Measurements from ENCODE around the gene SPATA4. TPM values are rescaled to one million over a fixed set of nuclear protein-coding genes. Genes with fewer than 3 reads are reported as not detected.
A peak's percentile ranks its signal among the peaks of the same experiment; 100 is the strongest.

SPATA4 gene
- total and polyA plus RNA-seq, 9 of the 15 experiments (the other 6 are each of a cell fraction or from before 2014, with no cell fraction given): not detected

DNA sequence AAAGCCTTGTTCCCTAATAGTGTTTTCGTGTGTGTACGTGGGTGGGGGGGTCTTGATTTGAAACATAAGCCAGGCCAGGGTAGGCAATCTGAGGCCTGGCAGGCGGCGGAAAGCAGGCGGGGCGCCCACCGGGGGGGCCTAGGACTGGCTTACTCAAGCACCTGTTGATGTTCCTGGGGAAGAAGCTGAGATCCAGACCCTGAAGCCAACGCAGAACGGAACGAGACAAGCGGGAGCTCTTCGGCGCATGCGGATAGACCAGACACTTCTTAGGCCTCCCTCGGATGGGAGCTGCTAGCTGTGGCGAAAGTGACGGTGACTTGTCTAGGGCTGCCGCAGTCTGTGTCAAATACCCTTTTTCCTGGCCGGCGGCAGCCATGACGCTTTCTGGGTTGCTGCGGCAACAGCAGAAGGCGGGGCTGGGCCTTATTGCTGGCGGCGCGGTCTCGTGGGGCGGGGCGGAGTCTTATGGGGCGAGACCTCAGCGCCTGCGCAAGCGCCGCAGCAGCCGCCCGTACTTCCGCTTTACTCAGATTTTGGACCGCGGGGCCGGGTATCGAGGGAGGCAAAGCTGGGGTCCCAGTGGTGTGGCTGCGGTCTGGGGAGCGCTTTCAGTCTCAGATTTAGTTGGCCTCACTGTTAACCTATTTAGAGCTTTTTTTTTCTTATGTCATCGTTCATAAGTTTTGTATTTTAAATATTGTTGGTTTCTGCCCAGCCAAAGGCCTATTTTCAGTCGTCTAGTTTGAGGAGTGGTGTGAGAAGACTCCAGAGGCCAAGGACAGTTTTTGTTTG lies at the start of gene SPATA4 (continued):
- TF ChIP-seq TAF7 (tag; IDR thresholded peaks at IDR 0.05) (peak; percentile 59; the same call in 1 of the 2 replicates), MAZ (CRISPR knock-in tag; conservative IDR thresholded peaks at IDR 0.05 in 1 of 2, IDR thresholded peaks at IDR 0.05 in 1 of 2) (peak in 1 of 2 experiments; percentile 68; a peak in 2 of 4 replicates), PHF8 (IDR thresholded peaks at IDR 0.05; ENCODE audit: borderline replicate concordance, low read length) (peak; percentile 61; the same call in 1 of the 2 replicates), SUPT5H (IDR thresholded peaks at IDR 0.05) (peak; percentile 64), PHF21A (IDR thresholded peaks at IDR 0.05; ENCODE audit: borderline replicate concordance, low read depth) (no peak), ZNF316 (IDR thresholded peaks at IDR 0.05) (no peak), BMI1 (IDR thresholded peaks at IDR 0.05; ENCODE audit: low read length) (peak; percentile 79), ZNF785 (CRISPR knock-in tag; IDR thresholded peaks at IDR 0.05) (no peak)
- TF ChIP-seq, protein P1, sequence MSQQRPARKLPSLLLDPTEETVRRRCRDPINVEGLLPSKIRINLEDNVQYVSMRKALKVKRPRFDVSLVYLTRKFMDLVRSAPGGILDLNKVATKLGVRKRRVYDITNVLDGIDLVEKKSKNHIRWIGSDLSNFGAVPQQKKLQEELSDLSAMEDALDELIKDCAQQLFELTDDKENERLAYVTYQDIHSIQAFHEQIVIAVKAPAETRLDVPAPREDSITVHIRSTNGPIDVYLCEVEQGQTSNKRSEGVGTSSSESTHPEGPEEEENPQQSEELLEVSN (IDR thresholded peaks at IDR 0.05; ENCODE audit: borderline replicate concordance in 1 of 2, extremely low read depth in 1 of 2, insufficient read depth in 1 of 2, insufficient read length in 1 of 2, low read depth in 1 of 2, low read length in 1 of 2, poor library complexity in 1 of 2, severe bottlenecking in 1 of 2): peak in 1 of 2 experiments; percentile 45
- TF ChIP-seq, protein P2, sequence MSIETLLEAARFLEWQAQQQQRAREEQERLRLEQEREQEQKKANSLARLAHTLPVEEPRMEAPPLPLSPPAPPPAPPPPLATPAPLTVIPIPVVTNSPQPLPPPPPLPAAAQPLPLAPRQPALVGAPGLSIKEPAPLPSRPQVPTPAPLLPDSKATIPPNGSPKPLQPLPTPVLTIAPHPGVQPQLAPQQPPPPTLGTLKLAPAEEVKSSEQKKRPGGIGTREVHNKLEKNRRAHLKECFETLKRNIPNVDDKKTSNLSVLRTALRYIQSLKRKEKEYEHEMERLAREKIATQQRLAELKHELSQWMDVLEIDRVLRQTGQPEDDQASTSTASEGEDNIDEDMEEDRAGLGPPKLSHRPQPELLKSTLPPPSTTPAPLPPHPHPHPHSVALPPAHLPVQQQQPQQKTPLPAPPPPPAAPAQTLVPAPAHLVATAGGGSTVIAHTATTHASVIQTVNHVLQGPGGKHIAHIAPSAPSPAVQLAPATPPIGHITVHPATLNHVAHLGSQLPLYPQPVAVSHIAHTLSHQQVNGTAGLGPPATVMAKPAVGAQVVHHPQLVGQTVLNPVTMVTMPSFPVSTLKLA (conservative IDR thresholded peaks at IDR 0.05): peak; percentile 71 to 85
- TF ChIP-seq, protein P3, sequence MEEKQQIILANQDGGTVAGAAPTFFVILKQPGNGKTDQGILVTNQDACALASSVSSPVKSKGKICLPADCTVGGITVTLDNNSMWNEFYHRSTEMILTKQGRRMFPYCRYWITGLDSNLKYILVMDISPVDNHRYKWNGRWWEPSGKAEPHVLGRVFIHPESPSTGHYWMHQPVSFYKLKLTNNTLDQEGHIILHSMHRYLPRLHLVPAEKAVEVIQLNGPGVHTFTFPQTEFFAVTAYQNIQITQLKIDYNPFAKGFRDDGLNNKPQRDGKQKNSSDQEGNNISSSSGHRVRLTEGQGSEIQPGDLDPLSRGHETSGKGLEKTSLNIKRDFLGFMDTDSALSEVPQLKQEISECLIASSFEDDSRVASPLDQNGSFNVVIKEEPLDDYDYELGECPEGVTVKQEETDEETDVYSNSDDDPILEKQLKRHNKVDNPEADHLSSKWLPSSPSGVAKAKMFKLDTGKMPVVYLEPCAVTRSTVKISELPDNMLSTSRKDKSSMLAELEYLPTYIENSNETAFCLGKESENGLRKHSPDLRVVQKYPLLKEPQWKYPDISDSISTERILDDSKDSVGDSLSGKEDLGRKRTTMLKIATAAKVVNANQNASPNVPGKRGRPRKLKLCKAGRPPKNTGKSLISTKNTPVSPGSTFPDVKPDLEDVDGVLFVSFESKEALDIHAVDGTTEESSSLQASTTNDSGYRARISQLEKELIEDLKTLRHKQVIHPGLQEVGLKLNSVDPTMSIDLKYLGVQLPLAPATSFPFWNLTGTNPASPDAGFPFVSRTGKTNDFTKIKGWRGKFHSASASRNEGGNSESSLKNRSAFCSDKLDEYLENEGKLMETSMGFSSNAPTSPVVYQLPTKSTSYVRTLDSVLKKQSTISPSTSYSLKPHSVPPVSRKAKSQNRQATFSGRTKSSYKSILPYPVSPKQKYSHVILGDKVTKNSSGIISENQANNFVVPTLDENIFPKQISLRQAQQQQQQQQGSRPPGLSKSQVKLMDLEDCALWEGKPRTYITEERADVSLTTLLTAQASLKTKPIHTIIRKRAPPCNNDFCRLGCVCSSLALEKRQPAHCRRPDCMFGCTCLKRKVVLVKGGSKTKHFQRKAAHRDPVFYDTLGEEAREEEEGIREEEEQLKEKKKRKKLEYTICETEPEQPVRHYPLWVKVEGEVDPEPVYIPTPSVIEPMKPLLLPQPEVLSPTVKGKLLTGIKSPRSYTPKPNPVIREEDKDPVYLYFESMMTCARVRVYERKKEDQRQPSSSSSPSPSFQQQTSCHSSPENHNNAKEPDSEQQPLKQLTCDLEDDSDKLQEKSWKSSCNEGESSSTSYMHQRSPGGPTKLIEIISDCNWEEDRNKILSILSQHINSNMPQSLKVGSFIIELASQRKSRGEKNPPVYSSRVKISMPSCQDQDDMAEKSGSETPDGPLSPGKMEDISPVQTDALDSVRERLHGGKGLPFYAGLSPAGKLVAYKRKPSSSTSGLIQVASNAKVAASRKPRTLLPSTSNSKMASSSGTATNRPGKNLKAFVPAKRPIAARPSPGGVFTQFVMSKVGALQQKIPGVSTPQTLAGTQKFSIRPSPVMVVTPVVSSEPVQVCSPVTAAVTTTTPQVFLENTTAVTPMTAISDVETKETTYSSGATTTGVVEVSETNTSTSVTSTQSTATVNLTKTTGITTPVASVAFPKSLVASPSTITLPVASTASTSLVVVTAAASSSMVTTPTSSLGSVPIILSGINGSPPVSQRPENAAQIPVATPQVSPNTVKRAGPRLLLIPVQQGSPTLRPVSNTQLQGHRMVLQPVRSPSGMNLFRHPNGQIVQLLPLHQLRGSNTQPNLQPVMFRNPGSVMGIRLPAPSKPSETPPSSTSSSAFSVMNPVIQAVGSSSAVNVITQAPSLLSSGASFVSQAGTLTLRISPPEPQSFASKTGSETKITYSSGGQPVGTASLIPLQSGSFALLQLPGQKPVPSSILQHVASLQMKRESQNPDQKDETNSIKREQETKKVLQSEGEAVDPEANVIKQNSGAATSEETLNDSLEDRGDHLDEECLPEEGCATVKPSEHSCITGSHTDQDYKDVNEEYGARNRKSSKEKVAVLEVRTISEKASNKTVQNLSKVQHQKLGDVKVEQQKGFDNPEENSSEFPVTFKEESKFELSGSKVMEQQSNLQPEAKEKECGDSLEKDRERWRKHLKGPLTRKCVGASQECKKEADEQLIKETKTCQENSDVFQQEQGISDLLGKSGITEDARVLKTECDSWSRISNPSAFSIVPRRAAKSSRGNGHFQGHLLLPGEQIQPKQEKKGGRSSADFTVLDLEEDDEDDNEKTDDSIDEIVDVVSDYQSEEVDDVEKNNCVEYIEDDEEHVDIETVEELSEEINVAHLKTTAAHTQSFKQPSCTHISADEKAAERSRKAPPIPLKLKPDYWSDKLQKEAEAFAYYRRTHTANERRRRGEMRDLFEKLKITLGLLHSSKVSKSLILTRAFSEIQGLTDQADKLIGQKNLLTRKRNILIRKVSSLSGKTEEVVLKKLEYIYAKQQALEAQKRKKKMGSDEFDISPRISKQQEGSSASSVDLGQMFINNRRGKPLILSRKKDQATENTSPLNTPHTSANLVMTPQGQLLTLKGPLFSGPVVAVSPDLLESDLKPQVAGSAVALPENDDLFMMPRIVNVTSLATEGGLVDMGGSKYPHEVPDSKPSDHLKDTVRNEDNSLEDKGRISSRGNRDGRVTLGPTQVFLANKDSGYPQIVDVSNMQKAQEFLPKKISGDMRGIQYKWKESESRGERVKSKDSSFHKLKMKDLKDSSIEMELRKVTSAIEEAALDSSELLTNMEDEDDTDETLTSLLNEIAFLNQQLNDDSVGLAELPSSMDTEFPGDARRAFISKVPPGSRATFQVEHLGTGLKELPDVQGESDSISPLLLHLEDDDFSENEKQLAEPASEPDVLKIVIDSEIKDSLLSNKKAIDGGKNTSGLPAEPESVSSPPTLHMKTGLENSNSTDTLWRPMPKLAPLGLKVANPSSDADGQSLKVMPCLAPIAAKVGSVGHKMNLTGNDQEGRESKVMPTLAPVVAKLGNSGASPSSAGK (IDR thresholded peaks at IDR 0.05): peak; percentile 51

Data from K562 (cell line).